Measurements from ENCODE around the gene SPOCD1.

SPOCD1 gene

GRCh38 chr1:31747304-31747703, 68.5 kb downstream of the SPOCD1 start:
- Histone ChIP-seq H3K27me3 (replicated peaks; ENCODE audit: control insufficient read depth, insufficient read depth, low read length) (no peaks in the 10 kb centered on the region), H3K4me3 (replicated peaks; ENCODE audit: low read depth, low read length) (no peak overlapping the region), H3K36me3 (ENCODE audit: control insufficient read depth, insufficient read depth, low read length) (no peaks in the 10 kb centered on the region)
- no peak for DNase-seq (ENCODE audit: extremely low read depth, insufficient read length)
- no peak for TF ChIP-seq CTCF (IDR thresholded peaks at IDR 0.05; ENCODE audit: insufficient read depth, low read length, poor library complexity, severe bottlenecking)

GRCh38 chr1:31746687-31747086, 69.1 kb downstream of the SPOCD1 start:
- TF ChIP-seq CTCF (IDR thresholded peaks at IDR 0.05; ENCODE audit: insufficient read depth, low read length, poor library complexity, severe bottlenecking) = no peak
- no peaks in the 10 kb centered on the region for H3K36me3 ChIP-seq (ENCODE audit: control insufficient read depth, insufficient read depth, low read length)
- DNase-seq (ENCODE audit: extremely low read depth, insufficient read length) = no peak
- no peak overlapping the region for H3K4me3 ChIP-seq (replicated peaks; ENCODE audit: low read depth, low read length)
- H3K27me3 ChIP-seq (replicated peaks; ENCODE audit: control insufficient read depth, insufficient read depth, low read length) = no peaks in the 10 kb centered on the region

GRCh38 chr1:31745946-31746670, 69.7 kb downstream of the SPOCD1 start:
- no peak for TF ChIP-seq CTCF (IDR thresholded peaks at IDR 0.05; ENCODE audit: insufficient read depth, low read length, poor library complexity, severe bottlenecking)
- H3K36me3 ChIP-seq (ENCODE audit: control insufficient read depth, insufficient read depth, low read length) = no peaks in the 10 kb centered on the region
- no peak for DNase-seq (ENCODE audit: extremely low read depth, insufficient read length)
- no peaks in the 10 kb centered on the region; the same call in 1 of the 2 replicates for H3K27me3 ChIP-seq (replicated peaks; ENCODE audit: control insufficient read depth, insufficient read depth, low read length)
- no peak overlapping the region for H3K4me3 ChIP-seq (replicated peaks; ENCODE audit: low read depth, low read length)

- Histone ChIP-seq H3K27me3 (replicated peaks; ENCODE audit: control insufficient read depth, insufficient read depth, low read length) (no peaks in the 10 kb centered on the region; the same call in 1 of the 2 replicates), H3K36me3 (ENCODE audit: control insufficient read depth, insufficient read depth, low read length) (no peaks in the 10 kb centered on the region), H3K4me3 (replicated peaks; ENCODE audit: low read depth, low read length) (no peak overlapping the region)
- peak; percentile 57 for DNase-seq (ENCODE audit: extremely low read depth, insufficient read length)
- peak; percentile 94 for TF ChIP-seq CTCF (IDR thresholded peaks at IDR 0.05; ENCODE audit: insufficient read depth, low read length, poor library complexity, severe bottlenecking)
Measured at GRCh38 chr1:31745096-31745945, 70.5 kb downstream of the SPOCD1 start.

- peak; percentile 75 for DNase-seq (ENCODE audit: extremely low read depth, insufficient read length)
- TF ChIP-seq CTCF (IDR thresholded peaks at IDR 0.05; ENCODE audit: insufficient read depth, low read length, poor library complexity, severe bottlenecking) = no peak
Measured at GRCh38 chr1:31744165-31744888, 71.5 kb downstream of the SPOCD1 start.

More at GRCh38 chr1:31744165-31744888, 71.5 kb downstream of the SPOCD1 start:
- H3K27me3 ChIP-seq (replicated peaks; ENCODE audit: control insufficient read depth, insufficient read depth, low read length) = peaks cover 1% of the 10 kb centered on the region; the same call in 1 of the 2 replicates
- H3K36me3 ChIP-seq (ENCODE audit: control insufficient read depth, insufficient read depth, low read length) = no peaks in the 10 kb centered on the region
- no peak overlapping the region for H3K4me3 ChIP-seq (replicated peaks; ENCODE audit: low read depth, low read length)

Data from GM06990 (cell line).